SW 1271 (cell line): ENCODE results near the gene UBE2I.
"Not testable (repeated sequence)": the region's sequence is repeated elsewhere in the genome, so short reads cannot be mapped to it uniquely, and the experiment has no call there.

Source experiments
- DNase-seq, 2 experiments: peaks; one replicate each; lab custom pipeline; 2025; lab: John Stamatoyannopoulos, UW

Gene UBE2I

DNA sequence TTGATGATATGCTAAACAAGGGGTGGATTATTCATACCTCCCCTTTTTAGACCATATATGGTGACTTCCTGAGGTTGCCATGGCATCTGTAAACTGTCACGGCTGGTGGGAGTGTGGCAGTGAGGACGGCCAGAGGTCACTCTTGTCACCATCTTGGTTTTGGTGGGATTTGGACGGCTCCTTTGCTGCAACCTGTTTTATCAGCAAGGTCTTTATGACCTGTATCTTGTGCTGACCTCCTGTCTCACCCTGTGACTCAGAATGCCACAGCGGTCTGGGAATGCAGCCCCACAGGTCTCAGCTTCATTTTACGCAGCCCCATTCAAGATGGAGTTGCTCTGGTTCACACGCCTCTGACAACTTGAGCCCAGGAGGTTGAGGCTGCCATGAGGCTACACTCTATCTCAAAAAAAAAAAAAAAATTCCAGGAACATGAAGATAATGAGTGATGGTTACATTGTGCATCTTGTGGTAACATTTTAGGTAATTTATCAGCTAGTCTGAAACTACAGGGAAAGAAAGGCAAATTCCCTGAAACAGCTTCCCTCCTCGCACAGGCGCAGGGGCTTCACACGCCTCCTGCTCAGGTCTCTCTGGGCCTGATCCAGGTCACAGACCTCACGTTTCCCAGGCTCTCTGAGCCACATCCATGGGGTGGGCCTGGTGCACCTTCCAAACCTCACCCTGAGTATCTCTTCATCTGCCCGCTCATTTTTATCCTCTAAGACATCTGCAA is 15.3 kb upstream of the UBE2I start:
- no peak for DNase-seq

DNA sequence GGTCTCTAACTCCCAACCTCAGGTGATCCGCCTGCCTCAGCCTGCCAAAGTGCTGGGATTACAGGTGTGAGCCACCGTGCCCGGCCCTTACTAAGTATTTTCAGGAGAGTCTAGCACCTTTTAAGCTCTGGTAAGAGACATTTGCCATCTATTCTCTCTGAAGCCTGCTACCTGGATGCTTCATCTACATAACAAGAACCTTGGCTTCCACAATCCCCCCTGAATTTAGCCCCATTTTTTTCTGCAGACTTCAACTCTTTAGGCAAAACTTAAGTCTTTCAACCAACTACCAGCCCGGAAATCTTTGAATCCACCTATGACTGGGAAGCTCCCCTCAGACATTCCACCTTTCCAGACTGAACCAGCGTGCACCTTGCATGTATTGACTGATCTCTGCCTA is 14.0 kb upstream of the UBE2I start:
- DNase-seq = no peak

DNA sequence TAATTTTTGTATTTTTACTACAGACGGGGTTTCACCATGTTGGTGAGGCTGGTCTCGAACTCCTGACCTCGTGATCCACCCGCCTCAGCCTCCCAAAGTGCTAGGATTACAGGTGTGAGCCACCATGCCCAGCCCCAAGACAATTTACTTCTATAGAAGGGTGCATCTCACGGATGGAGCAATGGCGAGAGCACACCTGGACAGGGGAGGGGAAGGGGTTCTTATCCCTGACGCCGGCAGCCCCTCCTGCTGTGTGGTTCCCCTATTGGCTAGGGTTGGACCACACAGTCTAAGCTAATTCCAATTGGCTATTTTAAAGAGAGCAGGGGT is 12.8 kb upstream of the UBE2I start:
- DNase-seq = not testable (repeated sequence)

DNA sequence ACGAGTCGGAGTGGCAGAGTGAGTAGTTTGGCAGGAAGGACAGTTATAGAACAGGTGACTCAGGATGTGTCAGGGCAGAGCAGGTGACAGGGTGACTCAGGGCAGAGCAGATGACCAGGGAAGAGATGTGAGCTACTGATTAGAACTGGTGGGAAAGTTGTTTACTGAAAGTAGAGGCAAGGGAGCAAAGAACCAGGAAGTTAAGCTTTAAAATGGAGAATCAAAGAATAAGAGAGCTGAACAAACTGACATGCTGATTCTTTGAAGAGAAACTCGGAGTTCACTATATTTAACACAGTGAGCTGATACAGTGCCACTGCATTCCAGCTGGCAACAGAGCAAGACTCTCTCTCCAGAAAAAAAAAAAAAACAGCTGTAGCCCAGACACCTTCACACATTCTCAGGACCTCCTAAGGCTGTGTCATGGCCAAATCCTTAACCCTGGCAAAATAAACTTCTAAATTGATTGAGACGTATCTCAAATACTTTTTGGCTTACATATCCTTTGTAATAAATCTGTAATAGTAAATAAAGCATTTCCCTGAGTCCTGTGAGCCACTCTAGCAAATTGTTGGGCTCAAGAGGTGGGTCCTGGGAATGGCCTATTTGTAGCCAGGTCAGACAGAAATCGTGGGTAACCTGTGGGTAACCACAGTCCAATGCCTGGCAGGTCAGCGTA is 12.3 kb upstream of the UBE2I start:
- DNase-seq = peak; percentile 58 to 76

DNA sequence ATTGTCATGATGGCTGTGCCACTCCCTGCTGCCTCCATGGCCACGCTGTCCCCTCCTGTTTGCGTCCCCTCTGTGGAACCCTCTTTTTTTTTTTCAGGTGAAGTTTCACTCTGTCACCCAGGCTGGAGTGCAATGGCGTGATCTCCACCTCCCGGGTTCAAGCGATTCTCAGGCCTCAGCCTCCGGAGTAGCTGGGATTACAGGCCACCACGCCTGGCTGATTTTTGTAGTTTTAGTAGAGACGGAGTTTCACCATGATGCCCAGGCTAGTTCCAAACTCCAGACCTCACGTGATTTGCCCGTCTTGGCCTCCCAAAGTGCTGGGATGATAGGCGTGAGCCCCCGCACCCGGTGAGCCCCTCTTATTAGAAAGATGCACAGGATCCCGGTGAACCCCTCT is 11.0 kb upstream of the UBE2I start:
- no peak for DNase-seq

DNA sequence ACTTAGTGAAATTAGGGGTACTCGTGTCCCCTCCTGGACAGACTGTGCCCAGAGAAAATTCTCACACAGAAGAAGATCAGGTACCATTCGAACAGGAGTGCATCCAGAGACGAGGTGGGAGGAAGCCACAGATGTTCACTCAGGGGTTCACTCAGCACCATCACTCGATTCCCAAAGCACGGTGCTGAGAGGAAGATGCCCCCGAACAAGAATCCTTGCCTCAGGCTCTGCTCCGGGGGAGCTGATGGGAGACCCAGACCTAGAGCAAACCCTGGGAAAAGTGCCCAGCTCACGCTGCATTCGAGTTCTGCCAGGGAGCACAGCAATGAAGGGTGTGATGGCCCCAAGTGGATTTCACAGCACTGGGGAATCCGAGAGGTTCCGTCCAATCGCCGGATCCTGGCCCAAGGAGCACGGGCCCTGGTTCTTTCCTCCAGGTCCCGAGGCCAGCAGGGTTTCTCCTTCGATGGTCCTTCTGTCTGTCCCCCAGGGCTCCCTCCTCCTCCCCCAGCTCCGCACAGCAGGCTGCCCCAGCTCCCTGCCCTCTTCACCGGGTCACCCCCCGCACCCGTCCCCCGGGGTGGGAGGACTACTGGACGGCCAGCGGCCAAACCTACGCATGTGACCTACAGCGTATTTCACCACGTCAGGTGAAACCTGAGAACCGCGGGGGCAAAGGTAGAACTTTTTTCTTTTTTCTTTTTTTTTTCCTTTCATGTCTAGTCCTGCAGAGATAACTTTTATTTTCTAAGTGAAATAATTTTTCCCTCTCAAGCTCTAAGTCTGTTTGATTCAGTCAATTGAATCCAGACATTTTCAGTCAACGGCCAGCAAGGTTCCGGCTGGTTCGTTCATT is 10.2 kb upstream of the UBE2I start:
- DNase-seq = no peak

DNA sequence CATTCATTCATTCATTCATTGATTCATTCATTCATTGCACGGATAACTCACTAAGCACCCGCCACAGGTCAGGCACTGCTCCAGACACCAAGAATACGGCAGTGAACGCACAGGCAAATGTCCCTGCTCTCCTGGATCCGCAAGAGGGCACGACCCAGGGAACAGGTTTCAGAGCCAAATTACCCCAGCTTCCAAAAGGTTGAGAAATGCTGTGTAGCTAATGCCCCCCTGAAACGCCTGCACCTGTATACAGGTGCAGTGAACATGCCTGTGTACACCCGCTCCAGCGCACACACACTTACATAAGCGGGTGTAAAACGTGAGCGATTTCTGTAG is 9.6 kb upstream of the UBE2I start:
- no peak for DNase-seq

DNA sequence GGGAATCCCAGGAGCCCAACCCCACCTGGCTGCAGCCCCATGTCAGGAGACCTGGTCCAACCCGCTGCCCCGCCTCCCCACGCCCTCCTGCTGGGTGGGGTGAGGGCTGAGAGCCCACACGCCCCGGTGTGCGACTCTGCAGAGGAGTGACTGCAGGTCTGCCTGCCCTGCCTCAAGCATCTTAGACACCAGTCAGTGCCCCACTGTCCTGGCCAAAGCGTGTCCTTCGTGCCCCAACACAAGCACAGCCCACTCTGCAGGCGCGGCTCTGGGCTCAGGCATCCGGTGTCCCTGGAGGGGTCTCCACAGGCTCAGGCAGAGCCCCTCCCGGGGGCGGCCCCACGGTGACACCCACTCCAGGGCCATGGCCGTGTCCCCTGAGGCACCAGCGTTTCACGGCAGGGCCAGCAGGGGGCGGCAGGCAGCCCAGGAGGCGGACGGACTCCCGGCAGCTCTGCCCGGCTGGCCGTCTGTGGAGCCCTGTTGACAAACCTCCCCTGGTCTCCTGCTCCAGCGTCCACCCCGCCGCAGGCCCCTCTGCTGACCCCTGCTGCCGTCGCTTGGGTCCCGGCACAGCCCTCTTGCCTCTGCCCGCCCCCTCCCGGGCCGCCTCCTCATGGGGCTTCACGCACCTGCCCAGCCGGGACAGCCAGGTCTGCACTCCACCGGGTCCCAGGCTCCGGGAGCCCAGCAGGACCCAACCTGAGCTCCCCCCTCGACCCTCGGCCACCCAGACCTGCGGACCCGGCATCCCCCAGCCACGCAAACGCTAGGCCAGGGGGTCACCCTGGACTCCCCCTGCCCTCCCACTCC is 8.6 kb upstream of the UBE2I start:
- no peak for DNase-seq

DNA sequence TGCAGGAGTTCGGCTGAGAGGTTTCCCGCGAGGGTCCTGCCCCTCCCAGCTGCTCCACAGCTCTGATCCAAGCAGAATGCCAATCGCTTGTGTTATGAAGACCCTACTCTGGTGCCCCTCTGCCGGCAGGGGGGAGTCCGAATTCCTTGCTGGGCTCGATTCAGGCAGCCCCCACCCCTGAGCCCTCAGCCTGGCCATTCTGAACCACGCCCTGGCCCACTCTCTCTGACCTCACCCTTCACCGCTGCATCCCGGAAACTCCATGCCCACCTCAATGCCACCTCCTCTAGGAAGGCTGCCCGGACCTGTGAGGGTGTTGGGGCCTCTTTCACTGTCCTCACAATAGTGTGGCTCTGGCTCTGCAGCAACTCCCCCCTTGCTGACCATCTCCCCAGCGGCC is 7.9 kb upstream of the UBE2I start:
- DNase-seq = no peak

DNA sequence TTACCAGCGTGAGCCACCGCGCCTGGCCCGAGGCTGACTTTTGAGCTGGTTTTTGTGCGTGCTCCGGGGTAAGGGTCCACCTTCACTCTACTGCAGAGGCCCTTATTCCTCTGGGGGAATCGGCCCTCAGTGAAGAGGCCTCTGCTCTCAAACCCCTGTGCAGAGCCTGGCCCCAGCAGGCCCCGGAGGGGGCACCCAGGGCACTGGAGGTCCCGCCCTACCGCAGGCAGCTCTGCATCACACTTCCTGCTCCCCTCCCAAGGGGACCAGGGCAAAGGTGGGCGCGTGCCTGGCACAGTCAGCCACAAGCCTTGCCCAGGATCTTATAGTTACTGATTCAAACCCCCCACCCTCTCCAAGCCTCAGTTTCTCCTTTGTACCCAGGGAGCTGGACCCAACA is 3.6 kb upstream of the UBE2I start:
- DNase-seq = no peak

DNA sequence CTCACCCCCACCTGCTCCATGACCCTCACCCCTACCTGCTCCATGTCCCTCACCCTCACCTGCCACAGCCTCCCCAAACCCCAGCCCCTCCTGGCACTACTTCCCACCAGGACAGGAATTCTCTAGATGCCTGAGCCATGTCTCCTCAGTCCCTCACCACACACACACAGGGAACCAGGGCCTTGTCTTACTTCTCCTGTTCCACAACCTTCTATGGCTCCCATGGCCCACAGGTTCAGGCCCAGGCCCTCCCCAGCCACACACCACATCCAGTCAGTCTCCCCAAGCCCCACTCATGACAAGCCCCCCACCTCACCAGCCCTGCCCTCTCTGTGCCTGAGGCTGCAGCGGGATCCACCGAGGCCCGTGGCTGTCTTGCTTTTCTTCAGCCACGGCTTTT is 3.1 kb upstream of the UBE2I start:
- DNase-seq = no peak

DNA sequence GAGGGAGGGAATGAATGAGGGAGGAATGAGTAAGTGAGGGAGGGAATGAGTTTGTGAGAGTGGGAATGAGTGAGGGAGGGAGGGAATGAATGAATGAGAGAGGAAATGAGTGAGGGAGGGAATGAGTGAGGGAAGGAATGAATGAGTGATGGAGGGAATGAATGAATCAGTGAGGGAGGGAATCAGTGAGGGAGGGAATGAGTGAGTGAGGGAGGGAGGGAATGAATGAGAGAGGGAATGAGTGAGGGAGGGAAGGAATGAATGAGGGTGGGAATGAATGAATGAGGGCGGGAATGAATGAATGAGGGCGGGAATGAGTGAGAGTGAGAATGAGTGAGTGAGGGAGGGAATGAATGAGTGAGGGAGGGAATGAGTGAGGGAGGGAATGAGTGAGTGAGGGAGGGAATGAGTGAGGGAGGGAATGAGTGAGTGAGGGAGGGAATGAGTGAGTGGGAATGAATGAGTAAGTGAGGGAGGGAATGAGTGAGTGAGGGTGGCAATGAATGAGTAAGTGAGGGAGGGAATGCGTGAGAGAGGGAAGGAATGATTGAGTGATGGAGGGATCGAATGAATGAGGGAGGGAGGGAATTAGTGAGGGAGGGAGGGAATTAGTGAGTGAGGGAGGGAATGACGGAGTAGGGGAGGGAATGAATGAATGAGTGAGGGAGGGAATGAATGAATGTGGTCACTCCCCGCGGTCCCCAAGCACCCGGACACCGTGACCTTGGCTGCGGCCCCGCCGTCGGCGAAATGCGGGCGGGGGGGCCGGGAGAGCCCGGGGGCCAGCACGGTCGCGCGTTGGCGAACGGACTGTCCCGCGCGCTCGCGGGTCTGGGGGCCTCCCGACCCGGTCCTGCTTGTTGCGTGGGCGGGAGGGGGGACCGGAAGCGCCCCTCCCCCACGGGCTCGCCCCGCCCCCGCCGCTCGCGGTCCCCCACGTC is 1.1 kb upstream of the UBE2I start:
- DNase-seq = peak in 1 of 2 experiments; percentile 71

DNA sequence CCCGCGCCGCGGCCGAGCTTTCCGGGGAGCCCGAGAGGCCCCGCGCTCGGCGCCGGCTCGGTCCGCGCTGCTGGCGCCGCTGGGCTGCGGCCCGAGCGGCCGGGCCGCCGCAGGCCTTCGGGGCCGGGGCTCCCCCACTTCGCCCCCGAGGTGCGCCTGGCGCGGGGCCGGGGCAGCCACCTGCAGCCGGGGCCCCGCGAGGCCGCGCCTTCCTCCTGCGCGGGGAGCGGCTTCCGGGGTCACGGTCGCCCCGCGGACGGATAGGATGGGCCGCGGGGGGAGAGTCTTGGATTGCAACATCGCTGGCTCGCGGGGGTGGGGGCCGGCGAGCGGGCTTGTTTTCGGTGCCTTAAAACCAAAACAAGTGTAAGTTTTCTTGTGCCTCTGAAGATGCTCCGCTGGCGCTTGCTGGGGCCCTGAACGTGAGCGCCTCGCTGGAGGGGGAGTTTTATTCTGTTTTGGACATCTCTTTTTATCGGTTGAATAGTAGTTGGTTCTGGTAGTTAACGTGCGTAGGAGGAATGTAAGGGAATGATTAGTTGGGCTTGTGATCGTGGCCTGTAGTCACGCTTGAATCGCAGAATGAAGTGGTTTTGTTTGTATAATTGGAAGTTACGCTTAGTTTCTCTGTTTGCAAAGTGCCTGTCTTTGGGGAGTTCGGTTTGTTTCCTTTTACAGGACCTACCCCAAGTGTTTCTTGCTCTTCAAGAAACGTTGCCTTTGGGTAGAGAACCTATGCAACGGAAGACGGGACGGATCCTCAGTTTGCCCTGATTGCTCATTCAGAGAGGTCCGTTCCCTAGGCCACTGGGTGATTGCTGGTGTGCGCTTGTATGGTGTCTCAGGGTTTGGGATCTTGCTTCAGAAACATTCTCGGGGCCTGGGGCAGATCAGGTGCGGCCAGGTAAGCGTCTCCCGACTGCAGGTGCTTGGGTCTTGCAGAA is 724 bp downstream of the UBE2I start:
- DNase-seq = no peak

DNA sequence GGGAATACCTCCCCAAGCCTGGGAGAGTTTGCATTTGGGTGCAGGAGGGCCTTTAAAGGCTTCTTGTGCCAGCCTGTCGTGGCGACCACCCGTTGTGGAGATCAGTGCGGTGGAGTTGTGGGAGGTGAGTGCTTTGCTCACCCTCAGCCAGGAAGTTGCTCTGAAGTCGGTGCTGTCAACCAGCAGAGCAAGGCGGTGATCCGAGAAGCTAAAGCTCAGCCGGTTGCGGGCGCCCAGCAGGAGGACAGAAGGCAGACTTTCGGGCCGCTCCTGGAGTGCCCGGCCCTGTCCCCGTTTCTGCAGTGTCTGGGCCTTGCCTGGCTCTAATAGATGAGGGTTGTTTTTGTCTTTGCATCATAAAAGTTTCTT is 1.4 kb downstream of the UBE2I start:
- DNase-seq = no peak

DNA sequence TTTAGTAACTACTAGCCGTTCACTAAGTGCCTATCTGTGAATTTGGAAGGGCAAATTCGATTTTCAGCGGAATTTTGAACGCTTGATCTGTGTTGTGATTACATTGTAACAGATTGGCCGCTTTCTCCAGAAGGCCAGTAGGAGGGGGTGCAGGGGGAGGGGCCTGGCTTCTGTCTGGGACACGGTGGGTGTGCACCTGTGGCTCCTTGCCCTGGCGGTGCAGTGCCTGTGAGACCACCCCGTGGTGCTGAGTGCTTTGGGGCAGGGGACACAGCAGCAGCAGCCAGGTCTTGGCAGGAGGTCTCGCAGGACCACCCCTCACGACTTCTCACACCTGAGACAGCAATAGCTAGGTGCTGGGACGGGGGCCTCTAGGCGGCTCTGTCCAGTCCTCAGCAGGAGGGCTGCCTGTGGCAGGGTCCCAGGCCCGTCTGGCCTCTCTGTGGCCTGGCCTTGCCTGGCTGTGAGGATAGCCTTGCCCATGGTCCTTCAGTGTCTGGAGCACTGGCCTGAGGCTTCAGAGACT is 1.8 kb downstream of the UBE2I start:
- DNase-seq = no peak

DNA sequence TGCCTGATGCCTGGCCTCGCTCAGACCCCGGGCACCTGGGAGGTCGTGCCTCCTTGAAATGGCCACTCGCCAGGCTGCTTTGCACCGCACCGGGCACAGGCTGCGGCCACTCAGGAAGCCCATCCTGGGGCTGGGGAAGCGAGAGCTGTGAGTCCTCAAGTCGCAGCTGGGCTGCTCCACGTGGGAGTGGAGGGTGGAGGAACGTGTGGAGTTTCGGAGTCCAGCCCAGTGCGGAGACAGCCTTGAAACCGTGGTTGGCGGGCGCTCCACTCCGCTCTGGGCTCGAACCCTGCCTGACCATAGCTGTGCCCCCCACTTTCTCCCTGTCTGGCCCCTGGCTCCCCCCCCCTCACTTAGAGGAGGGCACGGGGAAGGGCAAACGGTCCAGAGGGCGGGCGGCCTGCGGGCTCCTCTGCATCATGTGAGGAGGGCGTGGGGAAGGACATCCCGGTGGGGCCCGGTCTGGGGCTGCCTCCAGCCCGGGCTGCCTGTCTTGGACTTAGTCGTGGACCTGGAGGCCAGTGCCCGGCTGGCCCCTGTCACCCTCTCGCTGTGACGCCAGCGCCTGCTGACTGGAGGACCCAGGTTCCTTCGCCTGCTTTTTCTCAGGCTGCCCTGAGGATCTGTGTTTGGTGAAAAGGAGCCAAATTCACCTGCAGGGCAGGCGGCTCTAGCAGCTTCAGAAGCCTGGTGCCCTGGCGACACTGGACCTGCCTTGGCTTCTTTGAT is 2.5 kb downstream of the UBE2I start:
- no peak for DNase-seq

DNA sequence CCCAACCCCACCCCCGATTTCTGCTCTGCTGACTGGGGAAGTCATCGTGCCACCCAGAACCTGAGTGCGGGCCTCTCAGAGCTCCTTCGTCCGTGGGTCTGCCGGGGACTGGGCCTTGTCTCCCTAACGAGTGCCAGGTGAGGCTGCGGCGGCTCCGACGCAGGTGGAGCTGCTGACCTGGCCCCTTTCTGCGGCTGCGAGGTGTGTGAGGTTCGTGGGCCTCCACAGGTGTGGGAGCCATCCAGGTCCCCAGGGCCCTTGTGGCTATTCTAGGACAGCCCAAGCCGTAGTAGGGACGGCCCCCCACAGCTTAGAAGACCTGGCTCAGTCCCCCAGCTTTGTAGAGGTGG is 3.0 kb downstream of the UBE2I start:
- no peak for DNase-seq

DNA sequence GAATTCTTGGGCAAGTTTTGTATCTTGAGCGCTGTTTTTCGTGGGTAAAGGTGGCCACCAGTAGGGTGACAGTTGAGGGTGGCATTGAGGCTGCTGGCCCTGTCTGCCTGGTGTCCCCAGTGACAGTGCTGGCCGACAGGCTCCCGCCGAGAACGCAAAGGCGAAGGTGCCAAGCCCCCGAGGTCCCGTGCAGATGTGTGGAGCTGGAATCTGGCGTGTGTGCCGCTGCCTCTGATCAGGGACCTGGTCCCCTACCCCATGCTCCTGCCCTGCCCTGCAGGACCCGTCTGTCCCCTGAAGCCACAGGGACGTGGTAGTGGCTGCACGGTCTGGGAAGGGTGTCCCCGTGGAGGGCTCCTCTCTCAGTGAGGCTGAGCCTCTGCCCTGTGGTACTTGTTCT is 3.5 kb downstream of the UBE2I start:
- DNase-seq = no peak

DNA sequence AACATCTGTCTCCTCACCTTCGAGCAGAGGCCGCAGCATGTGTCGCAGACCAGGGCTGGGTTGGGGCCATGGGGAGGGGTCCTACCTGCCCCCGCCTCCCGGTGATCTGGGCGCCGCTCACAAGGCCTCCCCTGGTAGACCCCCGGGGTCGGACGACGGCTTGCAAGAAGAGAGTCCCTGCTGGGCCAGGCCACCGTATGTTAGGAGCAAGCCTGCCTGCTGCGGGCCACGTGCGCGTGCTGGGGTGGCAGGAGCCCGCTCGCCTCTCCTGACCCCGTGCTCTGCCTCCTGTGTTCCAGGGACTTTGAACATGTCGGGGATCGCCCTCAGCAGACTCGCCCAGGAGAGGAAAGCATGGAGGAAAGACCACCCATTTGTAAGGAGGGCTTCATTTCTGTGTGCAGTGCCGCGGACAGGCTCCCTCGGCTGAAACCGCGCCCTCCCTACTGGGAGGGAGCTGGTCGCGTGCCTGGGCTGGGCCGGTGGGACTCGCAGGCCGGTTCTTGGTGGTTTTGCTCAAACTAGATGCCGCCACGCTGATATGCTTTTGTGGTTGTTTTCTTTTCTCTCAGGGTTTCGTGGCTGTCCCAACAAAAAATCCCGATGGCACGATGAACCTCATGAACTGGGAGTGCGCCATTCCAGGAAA is 4.4 kb downstream of the UBE2I start:
- DNase-seq = no peak
